Left renal cortex interstitium (tissue), 4 donors: ENCODE data around the gene CMPK2. TPM values are rescaled to one million over a fixed set of nuclear protein-coding genes. Genes with fewer than 3 reads are reported as not detected.
"Not testable (repeated sequence)": the region's sequence is repeated elsewhere in the genome, so short reads cannot be mapped to it uniquely, and the experiment has no call there.

Source experiments
- DNase-seq, 4 donors: peaks; one replicate each; pipeline ENCODE4 v3.0.0-alpha.2; 2013; ENCODE audit warnings: low read depth in 4 of 4, low spot score in 2 of 4, missing footprints in 1 of 4
- polyA plus RNA-seq, 4 donors: library from polyadenylated mRNA; unstranded; fragments of 120-200 nt; gene quantifications; one replicate each; pipeline ENCODE4 v1.2.1, GENCODE V29; 2013; ENCODE audit not compliant: insufficient read length in 4 of 4

Gene CMPK2
- polyA plus RNA-seq, 4 donors: 3.2 to 5.2 (median 5.0) TPM

- no peak for DNase-seq
Measured at GRCh38 chr2:6881046-6881445, 15.3 kb upstream of the CMPK2 start.

DNA sequence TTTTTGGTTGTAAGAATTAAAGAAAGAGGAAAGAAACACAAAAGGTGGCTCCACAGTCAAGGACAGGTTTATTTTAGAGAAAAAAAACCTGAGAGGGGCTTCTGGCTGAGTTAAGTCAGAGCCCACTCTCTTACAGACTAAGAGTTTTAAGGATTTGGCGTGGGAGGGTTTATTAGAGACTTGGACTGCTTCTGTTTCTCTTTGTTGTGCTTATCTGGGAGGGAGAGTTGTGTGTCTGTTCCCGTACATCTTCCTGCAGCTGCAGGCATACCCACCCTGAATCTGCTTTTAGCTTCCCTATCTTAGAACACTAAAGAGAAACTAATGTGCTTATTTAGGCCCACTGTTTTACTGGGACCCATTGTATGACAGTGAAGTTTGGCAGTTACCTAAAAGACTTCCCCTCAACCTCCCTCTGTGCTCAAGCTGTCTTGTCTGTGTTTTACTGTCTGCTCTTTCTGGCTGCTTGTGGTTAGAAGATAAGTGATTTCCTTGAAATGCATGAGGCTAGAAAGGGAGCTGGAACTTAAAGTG, 14.6 kb upstream of the CMPK2 start:
- DNase-seq: no peak

- no peak for DNase-seq
Measured at GRCh38 chr2:6879011-6879410, 13.3 kb upstream of the CMPK2 start.

DNA sequence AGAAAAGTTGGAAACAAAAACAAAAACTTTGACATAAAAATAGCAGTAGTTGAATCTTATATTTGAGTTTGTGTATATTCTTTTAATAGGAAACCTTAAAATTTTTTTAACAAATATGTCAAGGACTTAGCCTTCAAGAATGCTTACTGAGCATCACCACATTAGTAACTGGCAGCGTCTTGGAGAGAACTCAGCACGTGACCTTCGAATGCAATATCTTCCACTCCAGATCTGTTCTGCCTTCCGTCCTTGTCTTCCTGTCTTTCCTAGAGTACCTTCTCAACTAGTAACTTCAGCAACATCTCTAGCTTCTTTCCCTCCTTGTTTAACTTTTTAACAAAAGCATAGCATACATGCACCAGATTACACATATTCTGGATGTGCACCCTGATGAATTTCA, 12.8 kb upstream of the CMPK2 start:
- no peak for DNase-seq

- DNase-seq: peak in 2 of 4 donors; percentile 11 to 13
Measured at GRCh38 chr2:6877402-6878304, 11.9 kb upstream of the CMPK2 start, which contains the start of gene RSAD2. Gene RSAD2, plus strand, starts transcription at chr2:6877777. Its CDS starts 24 bp downstream, at chr2:6877801.

GRCh38 chr2:6876309-6876708, 10.6 kb upstream of the CMPK2 start:
- no peak for DNase-seq

DNA sequence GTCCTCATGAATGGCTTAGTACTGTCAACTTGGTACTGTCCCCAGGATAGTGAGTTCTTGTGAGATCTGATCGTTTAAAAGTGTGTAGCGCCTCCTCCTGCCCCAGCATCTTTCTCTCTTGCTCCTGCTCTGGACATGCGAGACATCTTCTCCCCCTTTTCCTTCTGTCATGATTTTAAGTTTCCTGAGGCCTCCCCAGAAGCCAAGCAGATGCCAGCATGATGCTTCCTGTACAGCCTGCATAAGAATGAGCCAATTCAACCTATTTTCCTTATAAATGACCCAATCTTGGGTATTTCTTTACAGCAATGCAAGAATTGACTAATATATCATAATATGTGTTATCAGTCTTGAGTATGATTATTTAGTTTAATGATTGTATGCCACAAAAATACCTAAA, 8.3 kb upstream of the CMPK2 start:
- no peak for DNase-seq

DNA sequence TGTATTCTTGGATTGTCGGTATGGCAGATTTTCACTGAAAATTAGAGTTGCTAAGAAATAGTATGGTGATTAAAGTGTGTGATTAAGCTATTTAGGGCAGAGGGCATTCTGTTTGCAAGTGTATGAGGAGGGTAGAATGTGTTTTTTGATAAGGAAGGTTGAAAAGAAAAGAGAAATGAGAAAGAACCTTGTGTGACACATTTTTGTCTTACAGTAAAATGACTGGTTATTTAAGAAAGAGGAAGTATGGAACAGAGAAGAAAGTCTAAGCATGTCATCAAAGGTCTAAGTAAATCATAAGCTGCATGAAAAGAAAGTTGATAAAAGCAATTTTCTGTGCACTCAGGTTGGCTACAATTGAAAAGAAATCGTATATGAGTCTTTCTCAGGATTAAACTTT, 6.7 kb upstream of the CMPK2 start:
- DNase-seq: no peak

- no peak for DNase-seq
Measured at GRCh38 chr2:6866982-6867381, 1.3 kb upstream of the CMPK2 start.

DNA sequence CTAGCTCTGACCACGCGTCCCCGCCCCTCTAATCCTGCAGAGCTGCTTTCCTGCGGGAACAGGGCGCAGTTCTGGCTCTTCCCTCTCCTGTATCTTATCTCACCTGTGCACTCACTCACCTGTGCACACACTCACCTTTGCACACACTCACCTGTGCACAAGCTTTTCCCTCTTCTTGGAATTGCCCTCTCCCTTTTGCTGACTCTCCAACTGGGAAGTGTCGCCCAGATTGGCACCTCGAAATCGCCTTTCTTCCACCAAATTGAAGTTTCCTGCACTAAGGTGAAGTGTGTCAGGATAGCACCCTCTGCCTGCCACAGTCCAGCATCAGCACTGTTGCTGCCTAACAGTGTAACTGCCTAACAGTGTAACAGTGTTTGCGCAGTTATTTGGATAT, 566 bp upstream of the CMPK2 start:
- peak in 3 of 4 donors; percentile 24 to 43 (median 43) for DNase-seq

GRCh38 chr2:6864923-6865345, 773 bp downstream of the CMPK2 start:
- no peak for DNase-seq

DNA sequence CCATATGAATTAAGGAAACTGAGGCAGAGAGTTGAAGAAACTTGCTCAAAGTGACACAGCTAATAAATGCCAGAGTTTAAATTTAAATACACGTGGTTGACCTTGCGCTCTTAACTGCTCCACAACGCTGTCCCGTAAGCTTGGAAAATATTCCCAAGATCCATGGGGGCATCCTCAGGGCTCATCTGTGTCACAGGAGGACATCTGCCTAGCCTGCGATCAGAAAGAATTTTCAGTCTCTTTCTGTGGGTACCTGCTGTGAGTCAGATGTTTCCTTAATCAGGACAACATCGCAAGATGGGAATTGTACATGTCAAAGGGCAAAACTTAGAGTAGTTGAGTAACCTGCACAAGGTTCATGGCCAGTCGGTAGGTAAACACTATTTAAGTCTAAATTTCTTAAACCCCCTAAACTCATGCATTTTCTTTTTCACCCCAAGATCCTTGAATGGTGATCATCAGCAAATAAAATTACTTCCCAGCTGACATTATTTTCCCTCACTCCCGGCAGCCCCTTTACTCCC, 1.4 kb downstream of the CMPK2 start:
- no peak for DNase-seq

DNA sequence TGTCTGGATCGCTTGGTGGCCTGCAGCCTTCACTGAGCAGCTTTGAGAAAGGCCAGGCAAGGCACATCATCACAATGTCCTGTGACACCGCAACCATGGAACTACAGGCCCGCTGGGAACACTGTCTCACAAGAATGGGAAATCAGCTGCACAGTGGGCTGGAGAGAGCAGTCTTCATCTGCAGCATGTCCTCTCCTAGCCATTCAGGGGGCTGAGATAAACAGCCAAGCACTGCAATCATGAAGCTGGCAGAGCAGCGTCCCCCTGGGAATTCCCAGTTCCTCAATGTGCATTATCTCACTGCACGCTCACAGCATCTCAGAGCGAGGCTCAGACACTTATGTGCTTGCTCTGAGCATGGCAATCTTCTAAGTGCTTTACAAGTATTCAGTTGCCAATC, 1.9 kb downstream of the CMPK2 start:
- no peak for DNase-seq

- DNase-seq: no peak
Measured at GRCh38 chr2:6860296-6860695, 5.4 kb downstream of the CMPK2 start.

GRCh38 chr2:6858466-6859027, 7.2 kb downstream of the CMPK2 start:
- not testable (repeated sequence) for DNase-seq

DNA sequence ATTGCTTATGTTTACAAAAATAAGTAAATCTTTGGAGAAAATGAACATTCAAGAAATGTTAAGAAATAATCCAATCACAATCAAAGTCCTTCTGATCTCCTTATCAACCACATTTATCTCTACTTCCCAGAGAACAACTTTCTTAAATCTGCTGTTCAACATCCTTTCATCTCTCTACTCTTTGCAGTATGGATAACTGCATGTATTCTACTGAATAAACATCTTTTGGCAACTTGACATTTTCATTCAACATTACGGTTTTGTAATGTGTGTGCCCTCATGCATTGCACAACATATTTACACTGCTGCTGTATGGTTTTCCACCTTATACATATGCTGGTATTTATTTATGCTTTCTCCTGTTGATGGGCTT, 9.2 kb downstream of the CMPK2 start:
- DNase-seq: no peak

GRCh38 chr2:6855860-6856547, 9.7 kb downstream of the CMPK2 start:
- no peak for DNase-seq

- DNase-seq: no peak
Measured at GRCh38 chr2:6854416-6854815, 11.3 kb downstream of the CMPK2 start.

DNA sequence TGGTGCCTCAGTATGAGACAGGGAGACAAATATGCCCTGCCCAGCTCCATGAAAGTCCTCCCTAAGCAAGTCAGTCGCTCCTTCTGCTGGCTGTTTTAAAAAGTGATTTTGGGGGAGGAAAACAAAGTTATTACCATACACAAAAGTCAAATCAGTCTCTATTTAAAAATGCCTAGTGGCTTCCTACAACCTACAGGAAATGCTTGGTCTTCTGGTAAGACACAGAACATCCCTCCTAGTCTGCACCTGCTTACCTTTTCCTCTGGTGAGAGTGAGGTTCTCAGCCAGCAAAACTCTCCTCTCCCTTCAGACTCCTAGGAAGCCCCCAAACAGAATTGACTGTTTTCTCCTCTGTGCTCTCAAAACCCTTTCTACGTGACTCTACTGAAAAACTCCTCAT, 13.5 kb downstream of the CMPK2 start:
- DNase-seq: no peak

- DNase-seq: no peak
Measured at GRCh38 chr2:6846967-6847681, 18.6 kb downstream of the CMPK2 start.
